Body of pancreas (tissue), 4 donors: ENCODE data around the gene PCBP3. TPM values are rescaled to one million over a fixed set of nuclear protein-coding genes. Genes with fewer than 3 reads are reported as not detected.

Source experiments
- ATAC-seq: fragments of 150-250 bp; one replicate; pipeline ENCODE4 v1.9.1; 2016
- DNase-seq, 4 donors: peaks; one replicate each; pipeline ENCODE4 v3.0.0-alpha.2; 2019
- H3K27ac ChIP-seq, 4 donors: fragments of 200-600 bp; sonication (generic); 1 replicate in 3 of 4; 2 replicates in 1 of 4; pipeline versions ENCODE4 v1.5.1 to v1.6.1; 2016 to 2019; ENCODE audit warnings: mild to moderate bottlenecking in 1 of 4, mixed read lengths in 1 of 4, moderate library complexity in 1 of 4
- H3K27me3 ChIP-seq, 2 donors: fragments of 200-600 bp; sonication (generic); one replicate each; pipeline ENCODE4 v1.6.0; 2016; ENCODE audit warnings: mild to moderate bottlenecking in 1 of 2
- H3K36me3 ChIP-seq, 2 donors: fragments of 200-600 bp; sonication (generic); replicated peaks in 1 of 2; 2 replicates each; pipeline ENCODE4 v1.5.1; 2016; ENCODE audit warnings: low read depth in 2 of 2; ENCODE audit not compliant: insufficient read depth in 1 of 2
- H3K4me1 ChIP-seq: fragments of 200-600 bp; sonication (generic); one replicate; pipeline ENCODE4 v1.6.0; 2016
- H3K4me3 ChIP-seq, 2 donors: fragments of 200-600 bp; sonication (generic); 1 replicate in 1 of 2; 2 replicates in 1 of 2; pipeline ENCODE4 v1.5.1; 2016 to 2019
- H3K9me3 ChIP-seq, 3 donors: fragments of 200-600 bp; sonication (generic); 1 replicate in 2 of 3; 2 replicates in 1 of 3; pipeline ENCODE4 v1.5.1; 2016
- POLR2A ChIP-seq, 3 donors: fragments of 450-650 bp; IDR thresholded peaks; one replicate each; pipeline ENCODE4 v1.6.1; 2016; ENCODE audit warnings: antibody characterized with exemption in 3 of 3, mild to moderate bottlenecking in 2 of 3
- WGBS, 2 donors: methylation state at CpG; one replicate each; pipeline ENCODE4 v1.1.5; 2017; 5-methylcytosine and 5-hydroxymethylcytosine counted together
- intact Hi-C: fragments of 100-400 bp; cut with DNase I; formaldehyde crosslinking; loops from one replicate; pipeline ENCODE4 v1.15.1; 2023
- total RNA-seq, 2 donors: library from RNA; depleted of rRNA; stranded (reverse); fragments of >200 nt; gene quantifications; one replicate each; pipeline ENCODE4 v1.1.0, GENCODE V29; 2016
- TF ChIP-seq, protein P1 (sequence below), 7 experiments: fragments of 450-650 bp in 4 of 7; fragments of 200-600 bp in 3 of 7; sonication (generic) in 3 of 7; IDR thresholded peaks; one replicate each; pipeline ENCODE4 v1.5.1; 2016 to 2019; ENCODE audit warnings: antibody characterized with exemption in 7 of 7

PCBP3 gene
- total RNA-seq, 2 donors from 2014 or later = 1.3 to 4.6 TPM

- intact Hi-C loops = no loop called here
- Histone ChIP-seq H3K4me3 (no peak overlapping the region), H3K36me3 (no peaks in the 10 kb centered on the region), H3K27me3 (no peaks in the 10 kb centered on the region), H3K9me3 (no peaks in the 10 kb centered on the region), H3K27ac (no peak overlapping the region), H3K4me1 (no peaks in the 10 kb centered on the region)
- no peak for ATAC-seq
- TF ChIP-seq POLR2A (IDR thresholded peaks at IDR 0.05) = no peak
- TF ChIP-seq, protein P1, sequence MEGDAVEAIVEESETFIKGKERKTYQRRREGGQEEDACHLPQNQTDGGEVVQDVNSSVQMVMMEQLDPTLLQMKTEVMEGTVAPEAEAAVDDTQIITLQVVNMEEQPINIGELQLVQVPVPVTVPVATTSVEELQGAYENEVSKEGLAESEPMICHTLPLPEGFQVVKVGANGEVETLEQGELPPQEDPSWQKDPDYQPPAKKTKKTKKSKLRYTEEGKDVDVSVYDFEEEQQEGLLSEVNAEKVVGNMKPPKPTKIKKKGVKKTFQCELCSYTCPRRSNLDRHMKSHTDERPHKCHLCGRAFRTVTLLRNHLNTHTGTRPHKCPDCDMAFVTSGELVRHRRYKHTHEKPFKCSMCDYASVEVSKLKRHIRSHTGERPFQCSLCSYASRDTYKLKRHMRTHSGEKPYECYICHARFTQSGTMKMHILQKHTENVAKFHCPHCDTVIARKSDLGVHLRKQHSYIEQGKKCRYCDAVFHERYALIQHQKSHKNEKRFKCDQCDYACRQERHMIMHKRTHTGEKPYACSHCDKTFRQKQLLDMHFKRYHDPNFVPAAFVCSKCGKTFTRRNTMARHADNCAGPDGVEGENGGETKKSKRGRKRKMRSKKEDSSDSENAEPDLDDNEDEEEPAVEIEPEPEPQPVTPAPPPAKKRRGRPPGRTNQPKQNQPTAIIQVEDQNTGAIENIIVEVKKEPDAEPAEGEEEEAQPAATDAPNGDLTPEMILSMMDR (IDR thresholded peaks at IDR 0.05) = no peak
- DNase-seq = no peak
- WGBS, 2 donors = 44 to 51% methylated on average over 10 to 11 of the region's 11 CpGs
Observed at GRCh38 chr21:45639206-45640000, 4.1 kb upstream of the PCBP3 start.

DNA sequence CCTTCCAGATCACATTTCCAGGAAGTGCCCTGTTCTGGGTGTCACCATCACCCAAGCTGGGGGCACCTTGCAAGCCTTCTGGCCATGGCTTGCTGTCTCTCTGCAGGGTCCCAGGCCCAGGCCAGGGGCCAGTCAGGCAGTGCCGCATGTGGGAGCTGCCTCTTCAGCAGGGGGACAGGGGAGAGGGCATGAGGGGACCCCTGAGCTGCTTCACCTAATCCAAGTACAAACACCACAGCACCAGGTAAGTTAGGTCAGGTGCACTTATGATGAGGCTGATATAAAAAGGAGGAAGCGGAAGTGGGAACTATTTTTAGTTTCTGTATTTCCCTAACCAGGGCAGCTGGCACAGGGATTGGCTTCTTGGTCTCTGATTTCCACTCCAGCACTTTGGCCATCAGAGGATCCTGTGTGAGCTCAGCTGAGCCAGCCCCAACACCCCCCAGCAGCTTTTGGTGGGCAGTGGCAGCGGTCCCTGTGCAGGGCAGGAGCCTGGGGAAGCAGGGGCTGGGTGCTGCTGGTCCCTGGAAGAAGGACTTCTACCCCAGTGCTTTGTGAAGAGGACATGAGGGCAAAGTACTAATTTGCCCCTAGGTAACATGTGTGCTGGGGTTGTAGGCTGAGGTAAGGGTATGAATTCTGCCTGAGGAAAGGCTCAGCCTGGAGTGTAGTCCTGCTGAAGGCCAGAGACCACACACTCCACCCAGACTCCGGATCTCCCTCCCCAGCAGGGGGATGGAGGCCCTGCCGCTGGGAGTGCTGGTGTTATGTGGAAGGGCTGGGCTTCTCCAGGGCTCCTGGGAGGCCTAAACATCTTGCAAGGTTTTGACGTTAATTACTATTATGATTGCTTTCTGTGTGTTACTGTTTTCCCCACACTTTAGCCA lies 3.3 kb upstream of the PCBP3 start:
- no peaks in the 10 kb centered on the region for H3K4me1 ChIP-seq
- H3K36me3 ChIP-seq = no peaks in the 10 kb centered on the region
- TF ChIP-seq, protein P1 (IDR thresholded peaks at IDR 0.05) = no peak
- TF ChIP-seq POLR2A (IDR thresholded peaks at IDR 0.05) = no peak
- ATAC-seq (no peak), DNase-seq (no peak)
- H3K27me3 ChIP-seq = no peaks in the 10 kb centered on the region
- intact Hi-C loops = no loop called here
- no peak overlapping the region for H3K4me3 ChIP-seq
- no peak overlapping the region for H3K27ac ChIP-seq
- H3K9me3 ChIP-seq = no peaks in the 10 kb centered on the region
- 61 to 74% methylated on average over 3 to 6 of the region's 6 CpGs for whole genome bisulfite sequencing, 2 donors

GRCh38 chr21:45640888-45641479 lies 2.5 kb upstream of the PCBP3 start:
- no peaks in the 10 kb centered on the region for H3K36me3 ChIP-seq
- H3K27ac ChIP-seq = no peak overlapping the region
- H3K4me3 ChIP-seq = no peak overlapping the region
- no peaks in the 10 kb centered on the region for H3K4me1 ChIP-seq
- no peaks in the 10 kb centered on the region for H3K27me3 ChIP-seq
- intact Hi-C loops = no loop called here
- no peaks in the 10 kb centered on the region for H3K9me3 ChIP-seq
- TF ChIP-seq, protein P1 (IDR thresholded peaks at IDR 0.05) = no peak
- no peak for TF ChIP-seq POLR2A (IDR thresholded peaks at IDR 0.05)
- 49 to 59% methylated on average over 13 to 22 of the region's 23 CpGs for WGBS, 2 donors
- DNase-seq (no peak), ATAC-seq (no peak)

GRCh38 chr21:45641480-45642035 lies 2.0 kb upstream of the PCBP3 start:
- WGBS, 2 donors = 63 to 81% methylated on average over 26 to 31 of the region's 31 CpGs
- H3K4me3 ChIP-seq = no peak overlapping the region
- intact Hi-C loops = no loop called here
- H3K4me1 ChIP-seq = no peaks in the 10 kb centered on the region
- TF ChIP-seq POLR2A (IDR thresholded peaks at IDR 0.05) = no peak
- TF ChIP-seq, protein P1 (IDR thresholded peaks at IDR 0.05) = no peak
- H3K9me3 ChIP-seq = no peaks in the 10 kb centered on the region
- ATAC-seq (no peak), DNase-seq (no peak)
- H3K27ac ChIP-seq = no peak overlapping the region
- no peaks in the 10 kb centered on the region for H3K36me3 ChIP-seq
- H3K27me3 ChIP-seq = no peaks in the 10 kb centered on the region
